HG03064 (cell line): ENCODE measurements around the gene PGRMC1.
"Not testable (repeated sequence)": the region's sequence is repeated elsewhere in the genome, so short reads cannot be mapped to it uniquely, and the experiment has no call there.

Experiments used
- ATAC-seq: cut with Tn5 transposase; IDR thresholded peaks from one replicate; pipeline ENCODE4 v1.9.1; 2021; ENCODE audit warnings: low read depth; ENCODE audit not compliant: unreplicated experiment

Gene PGRMC1

DNA sequence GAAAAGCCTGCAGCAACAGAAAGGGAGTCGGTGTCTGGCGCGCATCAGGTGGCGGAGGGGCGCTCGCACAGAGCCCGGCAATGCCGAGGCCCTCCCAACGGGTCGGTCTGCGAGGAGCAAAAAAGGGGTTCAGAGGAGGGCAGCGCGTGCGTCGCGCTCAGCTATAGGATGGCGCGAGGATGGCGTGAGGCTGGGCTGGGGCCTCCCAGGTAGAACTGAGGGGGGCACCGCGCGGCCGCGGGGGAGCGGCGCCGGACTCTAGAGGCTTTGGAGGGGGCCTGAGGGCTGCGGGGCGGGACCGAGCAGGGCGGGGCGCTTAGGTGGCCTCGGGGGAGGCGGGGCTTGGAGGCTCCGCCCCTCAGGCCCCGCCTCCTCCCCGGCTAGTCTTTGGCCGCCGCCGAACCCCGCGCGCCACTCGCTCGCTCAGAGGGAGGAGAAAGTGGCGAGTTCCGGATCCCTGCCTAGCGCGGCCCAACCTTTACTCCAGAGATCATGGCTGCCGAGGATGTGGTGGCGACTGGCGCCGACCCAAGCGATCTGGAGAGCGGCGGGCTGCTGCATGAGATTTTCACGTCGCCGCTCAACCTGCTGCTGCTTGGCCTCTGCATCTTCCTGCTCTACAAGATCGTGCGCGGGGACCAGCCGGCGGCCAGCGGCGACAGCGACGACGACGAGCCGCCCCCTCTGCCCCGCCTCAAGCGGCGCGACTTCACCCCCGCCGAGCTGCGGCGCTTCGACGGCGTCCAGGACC, at the start of gene PGRMC1:
TSS of gene PGRMC1 (plus strand) at position 414 of the 751 bp plus-strand sequence. CDS start at position 493, 79 bp downstream.
- ATAC-seq: peak; percentile 89

DNA sequence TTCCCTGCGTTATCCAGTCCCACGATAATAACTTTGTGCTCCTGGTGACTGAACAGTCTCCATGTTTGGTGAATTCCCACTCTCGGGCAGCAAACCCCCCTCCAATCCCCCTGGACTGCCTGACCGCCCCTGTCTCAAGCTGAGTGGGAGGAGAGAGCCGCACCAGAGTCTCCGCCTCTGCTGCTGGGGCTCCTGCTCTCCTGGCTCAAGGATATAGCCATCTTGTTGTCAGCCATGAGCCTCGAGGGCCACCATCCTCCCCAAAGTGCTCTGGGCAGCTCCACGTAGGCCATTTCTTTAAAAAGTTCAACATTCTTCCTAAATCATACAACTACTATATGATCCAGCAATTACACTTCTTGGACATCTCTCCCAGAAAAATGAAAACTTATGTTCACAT, 49.3 kb upstream of the PGRMC1 start:
- no peak for ATAC-seq

DNA sequence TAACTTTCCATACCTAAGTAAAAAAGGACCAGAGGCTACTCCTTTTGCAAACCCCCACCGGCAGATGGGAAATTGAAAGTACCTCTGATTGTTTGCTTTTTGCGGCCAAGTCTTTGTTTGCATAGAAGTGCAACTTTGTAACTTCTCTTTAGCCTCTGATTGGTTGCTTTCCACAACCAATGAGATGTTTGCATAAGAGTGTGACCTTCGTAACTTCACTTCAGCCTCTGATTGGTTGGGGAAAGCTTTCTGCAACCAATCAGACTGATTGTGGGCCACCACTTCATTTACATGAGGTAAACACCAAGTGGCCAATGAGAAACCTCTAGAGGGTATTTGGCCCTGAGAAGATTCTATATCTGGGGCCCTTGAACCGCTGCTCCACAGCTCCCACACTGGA, 48.8 kb upstream of the PGRMC1 start:
- ATAC-seq: no peak

DNA sequence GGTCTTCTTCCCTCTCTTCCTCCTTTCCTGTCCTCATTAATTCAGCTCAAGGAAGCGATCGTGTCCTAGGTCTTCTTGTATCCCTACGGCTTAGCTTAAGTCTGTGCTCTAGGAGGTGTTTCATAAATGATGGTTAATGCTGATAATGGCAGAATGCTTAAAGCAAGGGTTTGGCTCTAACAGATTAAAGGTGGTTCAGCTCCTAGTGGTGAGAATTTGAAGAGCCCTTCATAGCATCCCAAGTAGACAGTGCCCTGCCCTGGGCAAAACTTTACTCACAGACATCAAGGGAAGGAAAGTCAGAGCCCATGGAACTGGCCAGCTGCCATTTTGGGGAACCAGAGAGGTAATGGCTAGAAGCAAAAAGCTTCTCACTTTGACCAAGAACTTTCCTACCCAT, 47.0 kb upstream of the PGRMC1 start:
- ATAC-seq: no peak

DNA sequence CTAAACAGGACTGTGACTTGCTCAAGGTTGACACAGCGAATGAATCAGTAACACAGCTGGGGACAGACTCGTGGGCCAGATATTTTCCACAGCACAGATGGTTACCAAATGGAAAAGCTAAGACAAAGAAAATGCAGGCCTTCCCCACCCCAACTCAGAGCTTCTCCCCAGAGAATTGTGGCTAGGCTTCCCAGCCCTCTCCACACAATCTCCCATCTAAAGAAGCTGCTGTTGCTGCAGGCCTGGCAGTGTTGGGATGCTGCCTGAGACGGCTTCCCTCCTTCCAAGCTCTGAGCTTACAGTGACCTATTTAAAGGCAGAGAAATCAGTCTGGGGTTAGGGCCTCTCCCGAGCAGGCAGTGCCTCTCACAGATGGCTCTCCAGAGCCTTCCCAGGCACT, 46.5 kb upstream of the PGRMC1 start:
- ATAC-seq: no peak

DNA sequence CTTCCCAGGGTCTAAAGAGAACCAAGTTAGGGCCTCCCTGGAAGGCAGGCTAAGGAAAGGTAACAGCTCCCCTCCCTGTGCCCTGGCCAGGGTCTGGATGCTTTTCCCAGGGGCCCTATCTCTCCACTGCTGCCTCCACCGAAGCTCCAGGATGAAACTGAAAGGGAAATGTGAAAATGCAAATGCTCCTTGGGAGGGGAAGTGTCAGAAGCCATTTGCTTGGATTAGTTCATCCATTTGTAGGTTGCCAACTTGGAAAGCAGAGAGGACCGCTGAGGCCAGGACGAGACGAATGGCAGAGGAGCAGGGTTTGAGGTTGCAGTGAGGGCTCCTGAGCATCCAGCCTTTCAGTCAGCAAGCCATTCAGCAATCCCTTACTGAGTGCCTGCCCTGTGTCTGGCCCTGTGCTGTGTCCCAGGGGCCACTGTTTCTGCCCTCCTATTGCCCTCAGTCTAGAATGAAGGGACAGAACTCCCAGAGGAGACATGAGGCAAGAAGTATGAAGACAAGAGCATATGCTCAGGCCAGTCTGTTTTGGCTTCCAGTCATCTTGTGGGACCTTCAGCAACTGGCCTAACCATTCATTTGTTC, 45.9 kb upstream of the PGRMC1 start:
- no peak for ATAC-seq

DNA sequence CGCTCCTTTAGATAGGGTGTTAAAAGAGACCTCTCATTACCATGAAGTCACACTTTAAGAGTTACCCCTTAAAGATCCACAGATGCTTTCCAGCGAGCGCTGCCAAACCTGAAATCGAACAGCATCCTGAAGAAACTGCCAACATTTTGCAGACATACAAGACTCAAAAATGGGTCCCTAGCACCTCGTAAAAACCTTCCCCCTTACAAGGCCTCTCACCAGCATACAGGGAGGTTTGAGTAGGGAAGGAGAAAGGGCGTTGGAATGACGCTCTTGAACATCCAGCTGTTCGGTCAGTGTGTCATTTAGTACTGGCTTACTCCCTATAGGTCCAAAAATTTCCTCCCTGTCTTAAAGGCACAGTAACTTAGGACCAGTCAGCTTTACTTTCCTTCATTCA, 45.3 kb upstream of the PGRMC1 start:
- ATAC-seq: no peak

DNA sequence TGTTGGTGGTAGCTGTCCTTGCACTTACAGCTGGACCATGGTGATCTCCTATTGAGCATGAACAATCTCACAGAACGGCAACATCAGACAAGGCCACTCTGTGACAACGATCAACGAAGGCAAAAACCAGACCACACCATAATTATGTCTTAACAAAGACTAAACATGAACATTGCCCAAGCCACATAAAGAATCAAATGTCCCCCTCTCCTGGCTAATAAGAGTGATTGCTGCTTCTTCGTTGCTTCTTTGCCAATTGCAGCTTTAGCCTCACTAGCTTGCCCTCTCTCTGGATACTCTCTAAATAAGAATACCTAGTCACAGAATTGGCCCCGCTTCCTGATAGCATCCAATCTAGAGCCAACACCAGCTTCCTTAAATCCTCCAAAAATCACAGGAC, 41.5 kb upstream of the PGRMC1 start:
- no peak for ATAC-seq

DNA sequence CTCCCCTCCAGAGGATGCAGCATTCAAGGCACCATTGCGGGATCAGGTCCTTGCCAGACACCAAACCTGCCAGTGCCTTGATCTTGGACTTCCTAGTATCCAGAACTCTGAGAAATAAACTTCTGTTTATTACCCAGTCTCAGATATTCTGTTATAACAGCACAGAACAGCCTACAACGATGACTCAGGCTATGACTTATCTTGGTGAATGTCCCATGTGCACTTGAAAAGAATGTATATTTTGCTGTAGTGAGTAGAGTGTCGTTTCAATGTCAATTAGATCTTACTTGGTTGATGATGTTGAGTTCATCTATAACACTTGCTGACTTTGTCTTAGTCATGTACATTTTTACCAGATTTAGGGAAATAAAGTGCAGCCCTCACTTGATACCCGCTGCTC, 34.5 kb upstream of the PGRMC1 start:
- ATAC-seq: no peak

DNA sequence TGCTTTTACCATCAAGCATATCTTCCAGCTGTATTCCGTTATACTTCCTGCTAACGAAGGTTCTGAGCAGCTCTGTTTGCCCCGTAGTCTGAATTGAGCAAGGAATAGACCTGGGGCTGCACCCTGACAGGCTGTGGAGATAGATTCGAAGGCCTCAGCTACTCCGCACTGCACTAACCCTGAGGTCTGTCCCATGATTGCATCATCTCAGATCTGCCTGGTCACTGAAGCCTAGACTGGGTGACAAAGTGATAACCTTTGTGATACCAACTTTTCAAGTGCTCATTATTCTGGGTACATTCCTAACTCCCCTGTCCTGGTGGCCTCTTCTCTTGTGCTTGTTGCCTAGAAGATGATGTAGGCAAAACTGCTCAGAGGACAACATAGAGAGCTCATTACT, 29.9 kb upstream of the PGRMC1 start:
- no peak for ATAC-seq

DNA sequence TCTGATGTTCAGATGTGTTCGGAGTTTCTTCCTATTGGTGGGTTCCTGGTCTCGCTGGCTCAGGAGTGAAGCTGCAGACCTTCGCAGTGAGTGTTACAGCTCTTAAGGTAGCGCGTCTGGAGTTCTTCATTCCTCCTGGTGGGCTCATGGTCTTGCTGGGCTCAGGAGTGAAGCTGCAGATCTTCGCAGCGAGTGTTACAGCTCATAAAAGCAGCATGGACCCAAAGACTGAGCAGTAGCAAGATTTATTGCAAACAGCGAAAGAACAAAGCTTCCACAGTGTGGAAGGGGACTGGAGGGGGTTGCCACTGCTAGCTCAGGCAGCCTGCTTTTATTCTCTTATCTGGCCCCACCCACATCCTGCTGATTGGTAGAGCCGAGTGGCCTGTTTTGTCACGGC, 28.6 kb upstream of the PGRMC1 start:
- not testable (repeated sequence) for ATAC-seq

DNA sequence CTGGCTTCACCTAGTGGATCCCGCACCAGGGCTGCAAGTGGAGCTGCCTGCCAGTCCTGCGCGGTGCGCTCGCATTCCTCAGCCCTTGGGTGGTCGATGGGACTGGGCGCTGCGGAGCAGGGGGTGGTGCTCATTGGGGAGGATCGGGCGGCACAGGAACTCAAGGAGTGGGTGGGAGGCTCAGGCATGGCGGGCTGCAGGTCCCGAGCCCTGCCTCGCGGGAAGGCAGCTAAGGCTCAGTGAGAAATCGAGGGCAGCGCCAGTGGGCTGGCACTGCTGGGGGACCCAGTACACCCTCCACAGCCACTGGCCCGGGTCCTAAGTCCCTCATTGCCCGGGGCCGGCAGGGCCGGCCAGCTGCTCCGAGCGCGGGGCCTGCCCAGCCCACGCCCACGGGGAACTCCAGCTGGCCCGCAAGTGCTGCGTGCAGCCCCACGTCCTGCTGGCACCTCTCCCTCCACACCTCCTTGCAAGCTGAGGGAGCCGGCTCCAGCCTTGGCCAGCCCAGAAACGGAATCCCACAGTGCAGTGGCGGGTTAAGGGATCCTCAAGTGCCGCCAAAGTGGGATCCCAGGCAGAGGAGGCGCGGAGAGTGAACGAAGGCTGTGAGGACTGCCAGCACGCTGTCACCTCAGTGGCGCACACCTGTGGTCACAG, 27.6 kb upstream of the PGRMC1 start:
- no peak for ATAC-seq

DNA sequence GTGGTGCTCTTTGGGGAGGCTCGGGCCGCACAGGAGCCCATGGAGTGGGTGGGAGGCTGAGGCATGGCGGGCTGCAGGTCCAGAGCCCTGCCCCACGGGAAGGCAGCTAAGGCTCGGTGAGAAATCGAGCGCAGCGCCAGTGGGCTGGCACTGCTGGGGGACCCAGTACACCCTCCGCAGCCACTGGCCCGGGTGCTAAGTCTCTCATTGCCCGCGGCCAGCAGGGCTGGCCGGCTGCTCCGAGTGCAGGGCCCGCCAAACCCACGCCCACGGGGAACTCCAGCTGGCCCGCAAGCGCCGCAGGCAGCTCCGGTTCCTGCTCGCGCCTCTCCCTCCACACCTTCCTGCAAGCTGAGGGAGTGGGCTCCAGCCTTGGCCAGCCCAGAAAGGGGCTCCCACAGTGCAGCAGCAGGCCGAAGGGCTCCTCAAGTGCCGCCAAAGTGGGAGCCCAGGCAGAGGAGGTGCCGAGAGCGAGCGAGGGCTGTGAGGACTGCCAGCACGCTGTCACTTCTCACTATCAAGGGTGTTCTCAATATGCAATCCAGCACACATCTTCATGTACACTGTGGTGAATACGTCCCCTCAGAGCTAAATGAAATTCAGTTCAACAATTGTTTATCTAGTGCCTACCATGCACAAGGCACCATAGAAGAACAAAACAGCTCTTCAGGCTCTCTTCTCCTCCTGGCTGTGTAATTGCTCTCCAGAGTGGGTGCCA, 25.0 kb upstream of the PGRMC1 start:
- ATAC-seq: not testable (repeated sequence)

DNA sequence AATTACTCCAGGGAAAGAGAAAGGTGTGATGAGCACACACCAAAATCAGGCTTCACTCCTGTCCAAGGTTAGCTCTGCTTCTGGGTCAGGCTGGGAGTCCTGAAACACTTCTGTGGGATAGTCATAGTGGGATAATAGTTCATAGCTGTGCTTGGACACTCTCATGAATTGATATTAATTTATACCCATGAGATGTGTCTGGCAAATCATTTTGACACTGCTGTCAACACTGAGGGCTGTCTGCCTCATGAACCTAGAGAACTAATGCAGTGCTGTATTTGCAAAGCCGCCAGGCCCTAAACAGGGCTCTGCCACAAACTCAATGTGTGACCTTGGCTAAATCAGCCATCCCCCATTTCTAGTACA, 24.5 kb upstream of the PGRMC1 start:
- no peak for ATAC-seq

DNA sequence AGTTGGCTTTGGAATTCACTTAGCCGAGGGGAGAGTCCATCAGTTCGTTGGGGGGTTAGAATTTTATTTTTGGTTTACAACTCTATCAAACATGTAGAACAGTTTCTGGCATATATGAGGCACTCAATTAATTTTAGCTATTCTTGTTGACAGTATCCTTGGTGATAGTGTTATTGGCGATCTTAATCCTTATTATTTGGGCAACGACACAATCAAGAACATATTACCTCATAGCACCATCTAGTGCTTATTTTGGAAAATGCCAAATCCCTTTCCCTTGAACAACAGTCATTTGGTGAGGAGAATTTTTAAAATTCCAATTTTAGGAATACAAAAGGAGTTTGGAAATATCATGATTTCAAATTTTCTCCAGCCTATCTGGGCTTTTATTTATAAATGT, 17.9 kb upstream of the PGRMC1 start:
- no peak for ATAC-seq

DNA sequence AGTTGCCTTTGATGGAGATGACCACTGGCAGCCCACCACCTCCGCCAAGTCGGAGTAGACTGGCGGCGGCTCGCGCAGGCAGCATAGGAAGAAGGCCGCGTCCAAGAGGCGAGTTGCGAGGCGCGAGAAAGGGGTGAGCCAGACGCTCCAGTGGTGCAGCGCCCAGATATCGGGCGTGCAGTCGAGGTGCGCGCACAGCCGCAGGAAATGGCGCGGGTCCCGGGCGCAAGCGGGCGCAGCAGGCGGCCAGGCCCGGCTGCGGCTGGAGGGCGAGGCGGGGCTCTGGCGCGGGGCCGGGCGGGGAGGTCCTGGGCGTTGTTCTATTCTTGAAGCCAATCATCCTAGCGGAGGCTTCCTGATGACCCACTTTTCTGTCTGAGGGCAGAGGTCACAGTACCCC, 13.2 kb upstream of the PGRMC1 start:
- ATAC-seq: no peak

DNA sequence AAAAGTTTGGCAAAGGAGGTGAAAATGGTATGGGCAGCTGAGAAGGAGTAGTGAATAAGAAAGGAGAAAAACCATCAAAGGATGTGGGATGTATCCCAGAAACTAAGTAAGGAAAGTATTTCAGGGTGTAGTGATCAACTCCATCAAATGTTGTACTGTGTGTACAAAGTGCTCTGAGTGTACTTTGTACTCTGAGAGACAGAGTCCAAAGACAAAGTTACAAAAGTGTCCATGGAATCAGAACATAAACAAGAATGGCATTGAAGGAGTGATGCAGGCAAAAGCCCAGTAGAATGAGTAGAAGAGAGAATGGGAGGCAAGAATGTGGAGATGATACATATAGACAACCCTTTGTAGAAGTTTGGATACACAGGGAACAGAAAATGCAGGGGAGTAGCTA, 12.3 kb upstream of the PGRMC1 start:
- no peak for ATAC-seq

DNA sequence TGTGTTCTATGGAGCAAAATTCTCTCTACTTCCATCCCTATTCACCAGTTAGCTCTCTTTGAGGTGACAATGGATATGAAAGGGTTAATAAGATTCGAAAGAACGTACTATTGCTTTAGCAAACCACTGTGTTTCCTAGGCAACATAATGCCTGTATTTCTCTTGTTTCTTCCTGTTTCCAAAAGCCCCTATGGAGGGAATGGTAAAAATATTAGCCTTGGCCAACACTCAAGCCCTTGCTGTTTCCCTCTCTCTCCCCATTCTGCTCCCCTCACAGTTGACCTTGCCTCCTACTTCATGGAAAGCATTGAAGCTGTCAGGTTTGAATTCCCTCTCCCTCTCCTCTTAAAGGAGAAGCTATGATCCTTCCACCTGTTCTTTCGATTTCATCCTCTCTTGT, 9.6 kb upstream of the PGRMC1 start:
- ATAC-seq: no peak

DNA sequence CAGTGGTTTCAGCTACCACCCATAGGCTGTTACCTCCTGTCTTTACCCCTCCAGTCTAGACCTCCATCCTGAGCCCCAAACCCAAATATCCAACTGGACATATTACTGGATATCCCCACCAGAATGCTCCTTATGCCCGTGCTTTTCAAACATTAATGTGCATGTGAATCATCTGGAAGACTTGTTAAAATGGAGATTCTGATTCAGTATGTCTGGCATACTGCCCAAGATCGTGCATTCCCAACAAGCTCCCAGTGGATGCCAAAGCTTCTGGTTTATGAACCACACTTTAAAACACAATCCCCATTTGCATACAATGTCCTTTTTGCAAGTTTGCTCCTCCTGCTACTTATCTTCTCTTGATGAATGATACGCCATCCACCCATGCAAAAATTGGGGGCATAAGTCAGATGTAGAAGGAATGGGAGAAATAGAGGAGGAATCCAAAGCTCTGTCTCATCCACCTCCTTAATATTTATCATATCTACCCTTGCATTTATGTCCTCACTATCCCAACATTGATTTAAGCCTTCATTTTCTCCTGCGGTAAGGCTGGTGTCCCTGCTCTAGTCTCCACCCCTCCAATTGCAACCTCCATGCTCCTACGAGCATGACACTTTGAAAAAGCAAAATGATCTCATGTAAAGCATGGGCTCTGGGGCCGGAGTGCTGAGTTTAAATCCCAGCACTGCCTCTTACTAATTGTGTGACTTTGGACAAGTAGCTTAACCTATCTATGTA, 7.4 kb upstream of the PGRMC1 start:
- no peak for ATAC-seq

DNA sequence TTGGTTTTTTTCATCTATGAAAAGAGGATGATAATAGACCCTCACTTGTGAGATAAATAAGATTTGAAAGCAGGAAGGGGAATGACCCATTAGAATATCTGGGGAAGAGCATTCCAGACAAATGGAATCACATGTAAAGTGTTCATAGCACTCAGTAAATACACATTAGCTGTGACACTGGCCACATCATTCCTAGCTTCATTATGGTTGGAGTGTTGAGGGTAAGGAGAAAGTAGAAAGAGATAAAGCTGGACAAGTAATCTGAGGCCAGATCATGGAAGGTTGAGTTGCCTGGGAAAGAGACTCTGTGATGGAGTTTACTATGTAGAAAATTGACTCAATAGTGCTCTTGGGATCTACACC, 6.9 kb upstream of the PGRMC1 start:
- no peak for ATAC-seq

DNA sequence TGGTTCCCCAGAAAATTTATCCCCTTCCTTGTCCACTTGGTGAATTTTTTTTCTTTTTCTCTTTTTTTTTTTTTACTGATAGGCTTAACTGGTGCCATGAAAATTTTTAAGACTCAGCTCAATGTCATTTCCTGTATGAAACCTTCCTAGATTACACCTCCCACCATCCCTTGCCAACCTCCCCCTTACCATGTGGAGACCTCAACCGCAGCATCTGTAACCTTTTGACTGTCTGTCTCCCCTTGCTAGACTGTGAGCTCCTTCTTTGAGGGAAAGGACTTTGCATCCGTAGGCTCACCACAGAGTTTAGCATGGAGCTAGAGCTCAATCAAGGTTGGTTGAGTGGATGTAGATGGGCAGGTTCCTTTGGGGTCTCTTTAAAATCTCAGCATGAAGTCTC, 5.2 kb upstream of the PGRMC1 start:
- ATAC-seq: no peak
